KOPT-K1 (cell line): ENCODE data around the gene ZNF225.
"Not testable (repeated sequence)": the region's sequence is repeated elsewhere in the genome, so short reads cannot be mapped to it uniquely, and the experiment has no call there.

ENCODE experiments used
- H3K27ac ChIP-seq: fragments of 200-600 bp; sonication (generic); 2 replicates; pipeline ENCODE4 v1.5.1; 2016; ENCODE audit warnings: antibody characterized with exemption, mild to moderate bottlenecking, low read depth, low read length; ENCODE audit not compliant: poor library complexity, severe bottlenecking
- H3K36me3 ChIP-seq: fragments of 200-600 bp; sonication (generic); 2 replicates; pipeline ENCODE4 v1.5.1; 2017; ENCODE audit warnings: antibody characterized with exemption, mild to moderate bottlenecking, low read length, moderate library complexity; ENCODE audit not compliant: insufficient read depth
- H3K9me3 ChIP-seq: fragments of 200-600 bp; sonication (generic); 2 replicates; pipeline ENCODE4 v1.5.1; 2017; ENCODE audit warnings: antibody characterized with exemption, low read length, mild to moderate bottlenecking; ENCODE audit not compliant: insufficient read depth, poor library complexity, severe bottlenecking

The ZNF225 gene

DNA sequence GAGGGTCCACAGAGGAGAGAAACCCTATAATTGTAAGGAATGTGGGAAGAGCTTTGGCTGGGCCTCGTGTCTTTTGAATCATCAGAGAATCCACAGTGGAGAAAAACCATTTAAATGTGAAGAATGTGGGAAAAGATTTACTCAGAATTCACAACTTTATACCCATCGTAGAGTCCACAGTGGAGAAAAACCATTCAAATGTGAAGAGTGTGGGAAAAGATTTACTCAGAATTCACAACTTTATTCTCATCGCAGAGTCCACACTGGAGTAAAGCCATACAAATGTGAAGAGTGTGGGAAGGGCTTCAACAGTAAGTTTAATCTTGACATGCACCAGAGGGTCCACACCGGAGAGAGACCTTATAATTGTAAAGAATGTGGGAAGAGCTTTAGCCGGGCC, 18.8 kb downstream of the ZNF225 start:
- Histone ChIP-seq H3K36me3 (peaks cover 47% of the 10 kb centered on the region), H3K9me3 (peaks cover 26% of the 10 kb centered on the region), H3K27ac (no peak overlapping the region)

GRCh38 chr19:44141191-44142058, 28.2 kb downstream of the ZNF225 start, which contains the start of gene ZNF234:
TSS of gene ZNF234 (plus strand) at chr19:44141554. CDS start at chr19:44144633, 3,079 bp downstream.
- H3K36me3 ChIP-seq = peaks cover 24% of the 10 kb centered on the region
- H3K9me3 ChIP-seq = no peaks in the 10 kb centered on the region
- peak within 1 kb of the TSS; percentile 65 for H3K27ac ChIP-seq

DNA sequence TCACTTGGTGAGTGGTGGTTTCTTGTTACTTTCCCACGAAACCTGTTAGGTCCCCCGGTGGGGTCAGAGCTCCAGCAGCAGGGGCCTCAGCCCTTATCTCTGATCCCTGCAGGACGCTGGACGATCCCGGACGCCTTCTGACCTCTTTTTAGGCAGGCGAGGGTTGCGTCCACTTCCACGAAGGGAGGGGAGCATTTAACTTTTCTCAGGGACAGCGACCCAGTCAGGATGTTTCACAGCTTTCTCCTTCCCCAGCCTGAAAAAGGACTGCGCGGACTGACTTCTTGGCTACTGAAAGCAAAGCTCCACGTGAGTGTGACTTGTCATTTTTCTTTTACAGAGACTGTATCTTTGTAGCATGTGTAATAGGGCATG, 28.8 kb downstream of the ZNF225 start:
- H3K27ac ChIP-seq = peak overlapping the region; percentile 65

GRCh38 chr19:44149776-44150175, 36.6 kb downstream of the ZNF225 start:
- Histone ChIP-seq H3K36me3 (peaks cover 93% of the 10 kb centered on the region), H3K9me3 (peaks cover 10% of the 10 kb centered on the region)

More for the DNA sequence above, 28.8 kb downstream of the ZNF225 start:
- Histone ChIP-seq H3K9me3 (no peaks in the 10 kb centered on the region), H3K36me3 (peaks cover 25% of the 10 kb centered on the region)

GRCh38 chr19:44151491-44151890, 38.3 kb downstream of the ZNF225 start:
- Histone ChIP-seq H3K9me3 (peaks cover 27% of the 10 kb centered on the region), H3K36me3 (peaks cover 93% of the 10 kb centered on the region), H3K27ac (no peak overlapping the region)

More at GRCh38 chr19:44149776-44150175, 36.6 kb downstream of the ZNF225 start:
- H3K27ac ChIP-seq = no peak overlapping the region

DNA sequence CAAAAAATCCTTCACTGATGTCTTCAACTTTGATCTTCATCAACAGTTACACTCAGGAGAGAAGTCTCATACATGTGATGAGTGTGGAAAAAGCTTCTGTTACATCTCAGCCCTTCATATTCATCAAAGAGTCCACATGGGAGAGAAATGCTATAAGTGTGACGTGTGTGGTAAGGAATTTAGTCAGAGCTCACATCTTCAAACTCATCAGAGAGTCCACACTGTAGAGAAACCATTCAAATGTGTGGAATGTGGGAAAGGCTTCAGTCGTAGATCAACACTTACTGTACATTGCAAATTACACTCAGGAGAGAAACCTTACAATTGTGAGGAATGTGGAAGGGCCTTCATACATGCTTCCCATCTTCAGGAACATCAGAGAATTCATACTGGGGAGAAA, 43.3 kb downstream of the ZNF225 start:
- H3K9me3 ChIP-seq = peaks cover 56% of the 10 kb centered on the region
- H3K36me3 ChIP-seq = peaks cover 72% of the 10 kb centered on the region
- no peak overlapping the region for H3K27ac ChIP-seq

GRCh38 chr19:44163789-44164188, 50.6 kb downstream of the ZNF225 start:
- H3K36me3 ChIP-seq = peaks cover 25% of the 10 kb centered on the region
- H3K27ac ChIP-seq = no peak overlapping the region
- H3K9me3 ChIP-seq = peaks cover 6% of the 10 kb centered on the region

DNA sequence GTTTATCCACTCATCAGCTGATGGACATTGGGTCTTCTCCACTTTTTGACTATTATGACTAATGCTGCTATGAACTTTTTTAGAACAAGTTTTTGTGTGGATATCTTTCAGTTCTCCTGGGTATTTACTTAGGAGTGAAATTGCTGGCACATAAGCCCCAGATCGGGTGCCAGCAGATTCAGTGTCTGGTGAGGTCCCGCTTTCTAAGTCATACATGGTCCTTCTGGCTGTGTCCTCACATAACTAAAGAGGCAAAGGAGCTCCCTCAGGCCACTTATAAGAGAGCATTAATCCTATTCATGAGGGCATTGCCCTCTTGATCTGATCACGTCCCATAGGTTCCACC, 51.1 kb downstream of the ZNF225 start:
- peaks cover 29% of the 10 kb centered on the region for H3K36me3 ChIP-seq
- peaks cover 1% of the 10 kb centered on the region for H3K9me3 ChIP-seq
- H3K27ac ChIP-seq = peak overlapping the region; percentile 75

GRCh38 chr19:44164673-44165512, 51.7 kb downstream of the ZNF225 start, which contains the start of gene ZNF226:
TSS of gene ZNF226 (plus strand) at chr19:44165100. CDS start at chr19:44170081, 4,981 bp downstream.
- H3K36me3 ChIP-seq = peaks cover 35% of the 10 kb centered on the region
- peak within 1 kb of the TSS; percentile 75 for H3K27ac ChIP-seq
- no peaks in the 10 kb centered on the region for H3K9me3 ChIP-seq

DNA sequence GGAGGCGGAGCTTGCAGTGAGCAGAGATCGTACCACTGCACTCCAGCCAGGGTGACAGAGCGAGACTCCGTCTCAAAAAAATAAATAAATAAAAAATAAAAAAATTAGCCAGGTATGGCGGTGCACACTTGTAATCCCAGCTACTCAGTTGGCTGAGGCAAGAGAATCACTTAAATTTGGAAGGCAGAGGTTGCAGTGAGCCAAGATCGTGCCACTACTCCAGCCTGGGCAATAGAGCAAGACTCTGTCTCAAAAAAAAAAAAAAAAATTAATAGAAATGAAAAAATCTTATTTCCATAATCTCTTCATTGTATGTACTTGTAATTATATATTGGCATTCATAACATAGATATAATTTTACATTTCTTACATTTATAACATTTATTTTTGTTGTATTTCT, 57.5 kb downstream of the ZNF225 start:
- H3K36me3 ChIP-seq = peaks cover 87% of the 10 kb centered on the region
- H3K27ac ChIP-seq = not testable (repeated sequence)

DNA sequence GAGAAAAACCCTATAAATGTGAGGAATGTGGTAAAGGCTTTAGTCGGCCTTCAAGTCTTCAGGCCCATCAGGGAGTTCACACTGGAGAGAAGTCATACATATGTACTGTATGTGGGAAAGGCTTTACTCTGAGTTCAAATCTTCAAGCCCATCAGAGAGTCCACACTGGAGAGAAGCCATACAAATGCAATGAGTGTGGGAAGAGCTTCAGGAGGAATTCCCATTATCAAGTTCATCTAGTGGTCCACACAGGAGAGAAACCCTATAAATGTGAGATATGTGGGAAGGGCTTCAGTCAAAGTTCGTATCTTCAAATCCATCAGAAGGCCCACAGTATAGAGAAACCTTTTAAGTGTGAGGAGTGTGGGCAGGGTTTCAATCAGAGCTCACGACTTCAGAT, 63.4 kb downstream of the ZNF225 start:
- peaks cover 62% of the 10 kb centered on the region for H3K36me3 ChIP-seq
- H3K27ac ChIP-seq = no peak overlapping the region
- H3K9me3 ChIP-seq = peaks cover 73% of the 10 kb centered on the region

More for the DNA sequence above, 57.5 kb downstream of the ZNF225 start:
- H3K9me3 ChIP-seq = peaks cover 40% of the 10 kb centered on the region

DNA sequence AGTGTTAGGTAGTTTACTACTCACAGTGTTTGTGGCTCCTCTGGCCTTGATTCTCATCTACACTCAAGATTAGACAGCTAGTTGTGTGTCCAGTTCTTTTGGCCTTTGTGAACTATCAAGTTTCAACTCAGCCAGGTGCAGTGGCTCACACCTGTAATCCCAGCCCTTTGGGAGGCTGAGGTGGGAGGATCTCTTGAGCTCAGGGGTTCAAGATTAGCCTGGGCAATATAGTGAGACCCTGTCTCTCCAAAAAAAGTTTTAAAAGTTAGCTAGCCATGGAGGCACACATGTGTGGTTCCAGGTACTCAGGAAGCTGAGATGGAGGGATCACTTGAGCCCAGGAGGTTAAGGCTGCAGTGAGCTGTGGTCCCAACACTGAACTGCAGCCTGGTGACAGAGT, 67.8 kb downstream of the ZNF225 start:
- Histone ChIP-seq H3K27ac (no peak overlapping the region), H3K9me3 (peaks cover 36% of the 10 kb centered on the region)

DNA sequence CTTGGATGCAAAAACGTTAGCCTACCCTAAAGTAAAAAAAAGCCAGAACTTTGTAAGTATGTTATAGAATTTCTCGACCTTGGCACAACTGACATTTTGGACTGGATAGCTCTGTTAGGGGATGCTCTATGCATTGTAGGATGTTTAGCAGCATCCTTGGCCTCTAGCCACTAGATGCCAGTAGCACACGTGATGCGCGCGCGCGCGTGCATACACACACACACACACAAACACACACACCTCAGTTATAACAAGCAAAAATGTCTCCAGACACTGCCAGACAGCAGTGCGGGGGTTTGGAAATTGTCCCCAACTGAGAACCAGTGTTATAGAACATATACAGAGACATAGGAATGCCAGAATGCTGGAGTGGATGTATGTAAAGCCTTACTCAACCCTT, 68.9 kb downstream of the ZNF225 start:
- Histone ChIP-seq H3K36me3 (peaks cover 6% of the 10 kb centered on the region), H3K27ac (no peak overlapping the region), H3K9me3 (peaks cover 24% of the 10 kb centered on the region)

More for the DNA sequence above, 67.8 kb downstream of the ZNF225 start:
- H3K36me3 ChIP-seq = peaks cover 18% of the 10 kb centered on the region
